H1 (cell line): ENCODE data around the gene C17orf50. TPM values are rescaled to one million over a fixed set of nuclear protein-coding genes. Genes with fewer than 3 reads are reported as not detected.
A peak's percentile ranks its signal among the peaks of the same experiment; 100 is the strongest.

ENCODE experiments used
- CTCF ChIA-PET: fragments of 300-600 bp; sonication (Branson Sonifier 250); formaldehyde crosslinking; loops from one replicate; lab custom pipeline; 2021; ENCODE audit not compliant: partially characterized antibody; lab: Charles Lee
- POLR2A ChIA-PET: fragments of 300-600 bp; sonication (Branson Sonifier 250); formaldehyde crosslinking; loops from one replicate; lab custom pipeline; 2021; ENCODE audit warnings: inconsistent platforms; ENCODE audit not compliant: partially characterized antibody; lab: Charles Lee
- DNase-seq, 2 experiments: peaks; one replicate each; pipeline versions ENCODE4 v3.0.0 to v3.0.0-alpha.2; 2010 to 2022; ENCODE audit warnings: low spot score in 2 of 2, low read depth in 1 of 2, mixed read lengths in 1 of 2
- FAIRE-seq: peaks from 2 replicates; lab custom pipeline; 2011; peaks lifted over from hg19 to GRCh38; lab: Jason Lieb, UNC
- H2AFZ ChIP-seq: 2 replicates; pipeline ENCODE4 v1.8.1; 2012; ENCODE audit warnings: low read length, inconsistent platforms
- H2AK5ac ChIP-seq: 2 replicates; pipeline ENCODE4 v1.6.1; 2013; ENCODE audit warnings: low read depth, low read length
- H2BK120ac ChIP-seq: replicated peaks from 2 replicates; pipeline ENCODE3; 2013; ENCODE audit warnings: low read depth, low read length, inconsistent platforms
- H2BK12ac ChIP-seq: 2 replicates; pipeline ENCODE4 v1.6.1; 2013; ENCODE audit warnings: low read depth, low read length
- H2BK15ac ChIP-seq: 2 replicates; pipeline ENCODE4 v1.6.1; 2013; ENCODE audit warnings: low read length
- H2BK20ac ChIP-seq: 2 replicates; pipeline ENCODE4 v1.6.1; 2013; ENCODE audit warnings: low read length
- H2BK5ac ChIP-seq: 2 replicates; pipeline ENCODE4 v1.6.1; 2013; ENCODE audit warnings: low read depth, low read length
- H3K14ac ChIP-seq: 2 replicates; pipeline ENCODE4 v1.6.1; 2013; ENCODE audit warnings: inconsistent platforms; ENCODE audit not compliant: insufficient read length
- H3K18ac ChIP-seq: 2 replicates; pipeline ENCODE4 v1.6.1; 2013; ENCODE audit warnings: low read length; ENCODE audit errors: extremely low read depth
- H3K23ac ChIP-seq: 2 replicates; pipeline ENCODE4 v1.6.1; 2013; ENCODE audit warnings: inconsistent platforms; ENCODE audit not compliant: insufficient read length
- H3K23me2 ChIP-seq: 2 replicates; pipeline ENCODE4 v1.6.1; 2013; ENCODE audit warnings: low read depth, low read length
- H3K27ac ChIP-seq: 2 replicates; pipeline ENCODE4 v1.6.1; 2011; ENCODE audit warnings: low read depth, low read length, inconsistent platforms
- H3K27me3 ChIP-seq, 4 experiments: replicated peaks in 1 of 4; 1 replicate in 1 of 4; 2 replicates in 3 of 4; pipeline versions ENCODE4 v1.6.1 to v1.8.1; 2011 to 2013; ENCODE audit warnings: low read length in 3 of 4, mild to moderate bottlenecking in 3 of 4, inconsistent platforms in 2 of 4, mixed read lengths in 2 of 4, moderate library complexity in 1 of 4; ENCODE audit not compliant: control insufficient read depth in 3 of 4, insufficient read depth in 3 of 4; ENCODE audit errors: extremely low read depth in 1 of 4
- H3K36me3 ChIP-seq, 4 experiments: 2 replicates each; pipeline versions ENCODE4 v1.6.1 to v1.8.1; 2011 to 2013; ENCODE audit warnings: mild to moderate bottlenecking in 4 of 4, low read length in 3 of 4, moderate library complexity in 2 of 4, control low read depth in 1 of 4, inconsistent platforms in 1 of 4; ENCODE audit not compliant: insufficient read depth in 4 of 4, control insufficient read depth in 2 of 4
- H3K4ac ChIP-seq: replicated peaks from 2 replicates; pipeline ENCODE3; 2013; ENCODE audit warnings: low read length, low read depth, mixed read lengths, inconsistent platforms; ENCODE audit not compliant: insufficient read length
- H3K4me1 ChIP-seq, 4 experiments: replicated peaks in 1 of 4; 1 replicate in 1 of 4; 2 replicates in 3 of 4; pipeline versions ENCODE4 v1.6.1 to v1.8.1; 2011 to 2013; ENCODE audit warnings: low read length in 3 of 4, inconsistent platforms in 2 of 4, mixed read lengths in 1 of 4; ENCODE audit not compliant: insufficient read depth in 4 of 4, control insufficient read depth in 3 of 4
- H3K4me2 ChIP-seq, 2 experiments: 2 replicates each; pipeline versions ENCODE4 v1.6.1 to v1.8.1; 2011 to 2013; ENCODE audit warnings: low read depth in 2 of 2, low read length in 2 of 2, control low read depth in 1 of 2, inconsistent platforms in 1 of 2, mild to moderate bottlenecking in 1 of 2; ENCODE audit not compliant: insufficient read depth in 1 of 2
- H3K4me3 ChIP-seq, 4 experiments: fragments of 200-600, 300-600 bp in 1 of 4; sonication (generic), shearing (Covaris generic), sonication (Bioruptor Twin) in 1 of 4; 2 replicates each; pipeline versions ENCODE4 v1.5.1 to v1.8.1; 2011 to 2016; ENCODE audit warnings: low read length in 4 of 4, low read depth in 3 of 4, control low read depth in 2 of 4, inconsistent platforms in 2 of 4, mild to moderate bottlenecking in 2 of 4, mixed read lengths in 1 of 4, moderate library complexity in 1 of 4; ENCODE audit not compliant: insufficient read depth in 2 of 4; ENCODE audit errors: extremely low read depth in 1 of 4
- H3K56ac ChIP-seq: replicated peaks from 2 replicates; pipeline ENCODE3; 2013; ENCODE audit warnings: low read depth, mild to moderate bottlenecking, mixed read lengths, low read length, inconsistent platforms; ENCODE audit not compliant: insufficient read length
- H3K79me1 ChIP-seq: 2 replicates; pipeline ENCODE4 v1.6.1; 2013; ENCODE audit warnings: low read depth, low read length, control low read depth
- H3K79me2 ChIP-seq, 2 experiments: 2 replicates each; pipeline versions ENCODE4 v1.6.1 to v1.8.1; 2012 to 2013; ENCODE audit warnings: low read length in 2 of 2, mild to moderate bottlenecking in 2 of 2, inconsistent platforms in 1 of 2; ENCODE audit not compliant: insufficient read depth in 2 of 2, control insufficient read depth in 1 of 2
- H3K9ac ChIP-seq, 4 experiments: replicated peaks in 1 of 4; 1 replicate in 1 of 4; 2 replicates in 3 of 4; pipeline versions ENCODE4 v1.6.1 to v1.8.1; 2011 to 2013; ENCODE audit warnings: low read depth in 3 of 4, low read length in 3 of 4, control low read depth in 2 of 4, mild to moderate bottlenecking in 2 of 4, moderate library complexity in 2 of 4, inconsistent platforms in 1 of 4; ENCODE audit errors: extremely low read depth in 1 of 4
- H3K9me3 ChIP-seq, 2 experiments: 2 replicates each; pipeline versions ENCODE4 v1.6.1 to v1.8.1; 2012 to 2013; ENCODE audit warnings: mild to moderate bottlenecking in 2 of 2, moderate library complexity in 2 of 2, control low read depth in 1 of 2, inconsistent platforms in 1 of 2, low read depth in 1 of 2, low read length in 1 of 2, mixed read lengths in 1 of 2; ENCODE audit not compliant: insufficient read depth in 2 of 2
- H4K20me1 ChIP-seq, 2 experiments: replicated peaks in 1 of 2; 2 replicates each; pipeline versions ENCODE3 to v1.8.1; 2011 to 2013; ENCODE audit warnings: inconsistent platforms in 2 of 2, low read length in 2 of 2, mild to moderate bottlenecking in 1 of 2; ENCODE audit not compliant: insufficient read depth in 2 of 2, control insufficient read depth in 1 of 2
- H4K5ac ChIP-seq: 2 replicates; pipeline ENCODE4 v1.6.1; 2013; ENCODE audit warnings: low read length, low read depth, mixed read lengths, inconsistent platforms; ENCODE audit not compliant: insufficient read length
- H4K8ac ChIP-seq: 2 replicates; pipeline ENCODE4 v1.8.0; 2013; ENCODE audit warnings: mild to moderate bottlenecking, moderate library complexity, low read length, inconsistent platforms; ENCODE audit not compliant: insufficient read depth; ENCODE audit errors: extremely low read depth
- H4K91ac ChIP-seq: replicated peaks from 2 replicates; pipeline ENCODE3; 2013; ENCODE audit warnings: low read length, mixed read lengths, inconsistent platforms; ENCODE audit not compliant: insufficient read length
- CBX8 ChIP-seq: fragments of 300-800, 300-1000 bp; sonication (generic); IDR thresholded peaks from 2 replicates; pipeline ENCODE4 v1.7.1; 2016; ENCODE audit warnings: low read depth, low read length, borderline replicate concordance
- KDM1A ChIP-seq: fragments of 200-600, 300-600 bp; sonication (generic); IDR thresholded peaks from 2 replicates; pipeline ENCODE4 v1.7.1; 2016; ENCODE audit warnings: mild to moderate bottlenecking, low read length, borderline replicate concordance
- WGBS, 2 experiments: shearing (Covaris generic) in 1 of 2; methylation state at CpG; one replicate each; pipeline versions ENCODE4 v1.1.6 to v1.1.7; 2013 to 2015; ENCODE audit warnings: low lambda C conversion rate in 2 of 2, mixed read lengths in 2 of 2, inconsistent platforms in 1 of 2, low coverage in 1 of 2, missing lambda C conversion rate in 1 of 2; ENCODE audit not compliant: insufficient replicate concordance in 2 of 2, insufficient coverage in 1 of 2, insufficient read length in 1 of 2; ENCODE audit errors: extremely low coverage in 1 of 2, missing lambda C conversion rate in 1 of 2; 5-methylcytosine and 5-hydroxymethylcytosine counted together
- polyA plus RNA-seq, 7 experiments: library from polyadenylated mRNA; depleted of rRNA in 3 of 7; stranded (reverse) in 5 of 7; unstranded in 2 of 7; fragments of >200 nt in 5 of 7; fragments of 200-250 nt in 2 of 7; gene quantifications; 1 replicate in 5 of 7; 2 replicates in 1 of 7; 4 replicates in 1 of 7; pipeline versions ENCODE4 v1.2.1 to v1.2.3, GENCODE V29; 2011 to 2013; ENCODE audit warnings: missing spikeins in 2 of 7, mixed read lengths in 2 of 7
- total RNA-seq: library from RNA; stranded (reverse); fragmentation: NEBNext Ultra II Directional; extraction: Animal tissue kit (Norgen Biotek cat#: 25700); gene quantifications from 2 replicates; pipeline ENCODE4 v1.2.1, GENCODE V29; 2021

The C17orf50 gene
- total and polyA plus RNA-seq, 2 of the 8 experiments (the other 6 are each of a cell fraction or from before 2014, with no cell fraction given), result 0.12 TPM; not detected in 1

DNA sequence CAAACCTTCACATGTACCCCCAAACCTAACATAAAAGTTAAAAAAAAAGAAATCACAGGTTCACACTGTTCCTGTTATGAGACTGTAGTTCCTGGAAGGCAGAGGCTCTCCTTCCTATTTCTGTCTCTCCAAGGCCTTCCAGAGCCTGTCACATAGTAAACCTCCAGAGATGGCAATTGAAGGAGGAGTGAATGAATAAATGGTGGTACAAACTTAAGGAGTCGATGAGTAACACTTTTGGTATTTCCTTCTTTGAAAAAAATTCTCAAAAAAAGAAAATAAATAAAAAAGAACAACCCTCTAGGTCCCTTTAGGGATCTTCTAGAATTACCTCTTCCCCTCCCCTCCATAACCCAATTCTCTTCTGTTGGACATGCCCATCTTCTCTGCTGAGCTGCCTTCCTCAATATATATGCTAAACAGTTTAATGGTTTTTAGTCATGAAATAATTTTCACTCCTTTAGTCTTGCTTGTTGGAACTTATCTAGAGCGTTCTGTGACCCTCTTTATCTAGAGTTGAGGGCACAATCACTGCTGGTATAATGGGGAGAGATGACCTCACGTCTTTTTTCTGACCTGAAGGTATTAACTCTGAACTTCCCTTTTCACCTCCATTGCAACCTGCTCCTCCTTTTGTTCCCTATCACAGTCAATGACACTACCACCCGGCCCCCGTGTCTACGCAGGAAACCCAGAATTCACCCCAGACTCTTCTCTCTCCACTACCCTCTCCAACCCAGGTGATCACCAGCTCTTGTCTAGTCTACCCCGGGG, 46.9 kb downstream of the C17orf50 start:
- 87% methylated on average over 7 of the region's 7 CpGs; no CpG with 5 or more reads in 1 of the 2 experiments for WGBS, 2 experiments
- H3K9ac ChIP-seq, result no peak overlapping the region
- FAIRE-seq, result no peak
- H3K4me2 ChIP-seq, result peak overlapping the region in 1 of 2 experiments; percentile 69; a peak in 1 of 4 replicates
- H3K23ac ChIP-seq, result no peak overlapping the region
- peak overlapping the region; percentile 54; the same call in 1 of the 2 replicates for H2AK5ac ChIP-seq
- TF ChIP-seq CBX8 (no peak), KDM1A (no peak)
- TF ChIP-seq, all 59 proteins: peak for 0
- H2BK120ac ChIP-seq, result no peak overlapping the region
- peaks cover 0 to 10% (median 0%) of the 10 kb centered on the region in 4 experiments; a peak in 3 of 7 replicates for H3K4me1 ChIP-seq
- no peak overlapping the region for H2BK20ac ChIP-seq
- no peaks in the 10 kb centered on the region for H3K9me3 ChIP-seq
- H4K8ac ChIP-seq, result no peak overlapping the region
- no peak overlapping the region for H3K4me3 ChIP-seq
- peaks cover 0 to 4% (median 0%) of the 10 kb centered on the region in 4 experiments; a peak in 1 of 8 replicates for H3K36me3 ChIP-seq
- ChIA-PET POLR2A (interaction anchor here (0.6 to 5.8 kb wide), 17 partner anchors 8 to 194 kb away, joined by 3 to 62 read pairs (median 7); partner anchors contain the start of genes MMP28 and RASL10B), CTCF (interaction anchor here (0.6 to 6.6 kb wide), 15 partner anchors 8 to 1390 kb away, joined by 3 to 107 read pairs (median 5); partner anchors contain the start of gene MMP28)
- DNase-seq, result no peak
- H3K79me2 ChIP-seq, result peaks cover 17 to 32% of the 10 kb centered on the region in 2 experiments
- no peak overlapping the region for H4K91ac ChIP-seq
- no peaks in the 10 kb centered on the region for H3K79me1 ChIP-seq
- H3K4ac ChIP-seq, result no peak overlapping the region
- no peak overlapping the region for H3K27ac ChIP-seq
- peaks cover 7 to 14% of the 10 kb centered on the region in 2 experiments for H4K20me1 ChIP-seq
- no peak overlapping the region for H3K56ac ChIP-seq
- no peak overlapping the region for H3K18ac ChIP-seq
- H2BK15ac ChIP-seq, result 0 out of 2 replicates have a peak overlapping the region, but pooled peaks have one; percentile 46
- no peaks in the 10 kb centered on the region for H3K27me3 ChIP-seq
- peaks cover 13% of the 10 kb centered on the region for H3K23me2 ChIP-seq
- H2BK12ac ChIP-seq, result no peak overlapping the region
- H2BK5ac ChIP-seq, result 0 out of 2 replicates have a peak overlapping the region, but pooled peaks have one; percentile 82
- H2AFZ ChIP-seq, result no peak overlapping the region
- no peak overlapping the region for H3K14ac ChIP-seq
- no peak overlapping the region for H4K5ac ChIP-seq
